HepG2 (cell line): ENCODE results near the gene CNP. TPM values are rescaled to one million over a fixed set of nuclear protein-coding genes. Genes with fewer than 3 reads are reported as not detected.

Experiments
- FIP1L1 ChIP-seq: fragments of 200-400 bp; formaldehyde crosslinking; IDR thresholded peaks from 2 replicates; pipeline ENCODE4 v1.6.1; 2018; ENCODE audit warnings: low read depth, mild to moderate bottlenecking, low read length, moderate library complexity, borderline replicate concordance; ENCODE audit not compliant: insufficient read depth
- LCORL ChIP-seq, 2 experiments: fragments of 450-650 bp in 1 of 2; sonication (generic) in 1 of 2; formaldehyde crosslinking in 1 of 2; IDR thresholded peaks; 2 replicates each; pipeline versions ENCODE4 v1.5.0 to v1.6.1; 2017 to 2020; ENCODE audit warnings: antibody characterized with exemption in 1 of 2, missing genetic modification reagents in 1 of 2
- MYNN ChIP-seq: sonication (generic); formaldehyde crosslinking; IDR thresholded peaks from 2 replicates; pipeline ENCODE4 v1.4.0; 2020; ENCODE audit warnings: mild to moderate bottlenecking, low read depth, missing genetic modification reagents
- NAIF1 ChIP-seq: sonication (generic); formaldehyde crosslinking; IDR thresholded peaks from 2 replicates; pipeline ENCODE4 v1.5.0; 2020; ENCODE audit warnings: mild to moderate bottlenecking, missing genetic modification reagents, borderline replicate concordance
- NFIC ChIP-seq: IDR thresholded peaks from 2 replicates; pipeline ENCODE4 v1.6.1; 2012; ENCODE audit warnings: mild to moderate bottlenecking, low read length, inconsistent platforms
- SOX13 ChIP-seq, 3 experiments: fragments of 450-650 bp in 1 of 3; sonication (generic) in 1 of 3; formaldehyde crosslinking in 1 of 3; IDR thresholded peaks in 2 of 3; conservative IDR thresholded peaks in 1 of 3; 2 replicates each; pipeline versions ENCODE4 v1.5.0 to v1.6.1; 2016 to 2020; ENCODE audit warnings: antibody characterized with exemption in 1 of 3, mild to moderate bottlenecking in 1 of 3, missing compliant biosample characterization in 1 of 3, missing genetic modification reagents in 1 of 3, moderate library complexity in 1 of 3
- SSRP1 ChIP-seq: IDR thresholded peaks from 2 replicates; pipeline ENCODE4 v1.6.1; 2016; ENCODE audit warnings: control low read depth
- TAF15 ChIP-seq: fragments of 200-400 bp; formaldehyde crosslinking; IDR thresholded peaks from one replicate; pipeline ENCODE4 v1.6.1; 2018; ENCODE audit warnings: mild to moderate bottlenecking, low read depth, low read length; ENCODE audit not compliant: poor library complexity, severe bottlenecking
- TEAD3 ChIP-seq: optimal IDR thresholded peaks from 2 replicates; pipeline ENCODE3; 2016; ENCODE audit warnings: borderline replicate concordance
- UBTF ChIP-seq: sonication (generic); formaldehyde crosslinking; IDR thresholded peaks from 2 replicates; pipeline ENCODE4 v1.4.0; 2020; ENCODE audit warnings: mild to moderate bottlenecking, missing genetic modification reagents
- ZKSCAN1 ChIP-seq: fragments of 150-350 bp; IDR thresholded peaks from 2 replicates; pipeline ENCODE4 v1.6.1; 2014; ENCODE audit warnings: low read length
- ZNF101 ChIP-seq: sonication (generic); formaldehyde crosslinking; IDR thresholded peaks from 2 replicates; pipeline ENCODE4 v1.4.0; 2020; ENCODE audit warnings: mild to moderate bottlenecking, low read depth, missing genetic modification reagents, borderline replicate concordance
- ZNF253 ChIP-seq: sonication (generic); formaldehyde crosslinking; IDR thresholded peaks from 2 replicates; pipeline ENCODE4 v1.8.0; 2022; ENCODE audit warnings: mild to moderate bottlenecking, missing genetic modification reagents, borderline replicate concordance
- ZNF274 ChIP-seq: sonication (generic); formaldehyde crosslinking; IDR thresholded peaks from 2 replicates; pipeline ENCODE4 v1.5.1; 2020; ENCODE audit warnings: mild to moderate bottlenecking, missing genetic modification reagents
- ZNF414 ChIP-seq: sonication (generic); formaldehyde crosslinking; IDR thresholded peaks from 2 replicates; pipeline ENCODE4 v1.5.0; 2020; ENCODE audit warnings: missing genetic modification reagents
- ZNF510 ChIP-seq: sonication (generic); formaldehyde crosslinking; IDR thresholded peaks from 2 replicates; pipeline ENCODE4 v1.4.0; 2020; ENCODE audit warnings: low read depth, mild to moderate bottlenecking, missing genetic modification reagents
- ZNF570 ChIP-seq: sonication (generic); formaldehyde crosslinking; IDR thresholded peaks from 2 replicates; pipeline ENCODE4 v1.4.0; 2020; ENCODE audit warnings: mild to moderate bottlenecking, missing genetic modification reagents, borderline replicate concordance
- ZNF574 ChIP-seq: sonication (generic); formaldehyde crosslinking; IDR thresholded peaks from 2 replicates; pipeline ENCODE4 v1.4.0; 2020; ENCODE audit warnings: missing genetic modification reagents
- ZNF672 ChIP-seq: sonication (generic); formaldehyde crosslinking; IDR thresholded peaks from 2 replicates; pipeline ENCODE4 v1.8.1; 2022; ENCODE audit warnings: missing genetic modification reagents
- ZNF776 ChIP-seq: sonication (generic); formaldehyde crosslinking; IDR thresholded peaks from 2 replicates; pipeline ENCODE4 v1.4.0; 2020; ENCODE audit warnings: mild to moderate bottlenecking, missing genetic modification reagents
- ZNF83 ChIP-seq: sonication (generic); formaldehyde crosslinking; IDR thresholded peaks from 2 replicates; pipeline ENCODE4 v1.4.0; 2020; ENCODE audit warnings: missing genetic modification reagents, mild to moderate bottlenecking, borderline replicate concordance
- ZSCAN9 ChIP-seq: IDR thresholded peaks from 2 replicates; pipeline ENCODE4 v1.6.1; 2016; ENCODE audit warnings: borderline replicate concordance
- polyA plus RNA-seq, 8 experiments: library from polyadenylated mRNA; depleted of rRNA in 3 of 8; stranded (reverse) in 7 of 8; unstranded in 1 of 8; fragments of >200 nt; fragmentation: Illumina TruSeq in 4 of 8; extraction: Trizol in 4 of 8; gene quantifications; 2 replicates each; pipeline versions ENCODE4 v1.2.1 to v1.2.3, GENCODE V29; 2011 to 2016; ENCODE audit warnings: low read depth in 4 of 8, missing spikeins in 1 of 8, mixed read lengths in 1 of 8; ENCODE audit not compliant: insufficient read depth in 1 of 8
- total RNA-seq, 5 experiments: library from RNA; depleted of rRNA; stranded (reverse); fragments of >200 nt; fragmentation: Illumina TruSeq; extraction: Trizol; gene quantifications; 2 replicates each; pipeline ENCODE4 v1.2.3, GENCODE V29; 2016; ENCODE audit warnings: low read depth in 1 of 5

The CNP gene
- total and polyA plus RNA-seq, 2 of the 13 experiments (the other 11 are each of a cell fraction or from before 2014, with no cell fraction given) = 97.2 to 161 TPM

GRCh38 chr17:42019509-42020404 is 53.2 kb downstream of the CNP start, which contains the start of gene NKIRAS2 (continued):
- TF ChIP-seq ZSCAN9 (CRISPR knock-in tag) (peak; percentile 51; the same call in 1 of the 2 replicates), ZNF776 (CRISPR knock-in tag) (peak; percentile 75; the same call in 1 of the 2 replicates), FIP1L1 (0 out of 2 replicates have a peak, but pooled peaks have one; percentile 54), ZNF510 (CRISPR knock-in tag) (0 out of 2 replicates have a peak, but pooled peaks have one; percentile 41), ZNF672 (CRISPR knock-in tag) (no peak), ZNF414 (CRISPR knock-in tag) (peak; percentile 85; the same call in 1 of the 2 replicates), ZNF83 (CRISPR knock-in tag) (peak; percentile 81; the same call in 1 of the 2 replicates), ZNF570 (CRISPR knock-in tag) (no peak), ZNF253 (CRISPR knock-in tag) (no peak; the same call in 1 of the 2 replicates), TAF15 (peak; percentile 95), MYNN (CRISPR knock-in tag) (no peak), ZNF574 (CRISPR knock-in tag) (peak; percentile 100), ZKSCAN1 (no peak), SOX13 (IDR thresholded peaks at IDR 0.05) (no peak), SOX13 (CRISPR knock-in tag; conservative IDR thresholded peaks at IDR 0.05 in 1 of 2, IDR thresholded peaks at IDR 0.05 in 1 of 2) (peak in 1 of 2 experiments; percentile 69; a peak in 1 of 4 replicates), ZNF274 (CRISPR knock-in tag) (no peak; the same call in 1 of the 2 replicates), LCORL (IDR thresholded peaks at IDR 0.05) (no peak), LCORL (CRISPR knock-in tag; IDR thresholded peaks at IDR 0.05) (peak; percentile 61), ZNF101 (no peak), TEAD3 (peak; percentile 91), UBTF (CRISPR knock-in tag) (peak; percentile 86), NAIF1 (CRISPR knock-in tag) (0 out of 2 replicates have a peak, but pooled peaks have one; percentile 49), NFIC (no peak), SSRP1 (CRISPR knock-in tag) (no peak)
